Measurements from ENCODE around the gene MAML2.

MAML2 gene

GRCh38 chr11:95996621-95997235 is 346.3 kb downstream of the MAML2 start:
- no peak for DNase-seq

DNA sequence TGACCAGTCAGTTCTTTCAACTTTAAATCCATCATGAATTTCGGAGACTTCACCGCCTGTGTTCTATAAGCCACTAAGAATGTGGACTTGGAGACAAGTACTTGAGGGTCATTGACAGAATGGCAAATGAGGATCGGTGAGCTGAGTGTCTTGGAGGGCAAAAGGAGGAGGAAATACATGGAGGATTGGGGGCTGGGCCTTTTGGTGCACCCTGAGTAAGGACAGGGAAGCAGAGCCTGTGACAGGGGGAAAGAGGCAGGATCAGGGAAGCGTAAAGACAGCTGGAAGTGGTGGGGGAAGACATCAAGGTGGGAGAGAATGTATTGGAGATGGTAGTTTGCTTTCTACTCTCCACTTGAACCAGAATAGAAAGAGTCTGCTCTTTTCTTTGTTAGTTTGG is 348.7 kb downstream of the MAML2 start:
- no peak for DNase-seq

- DNase-seq, result no peak
These were observed 349.3 kb downstream of the MAML2 start for GRCh38 chr11:95993438-95994298.

- no peak for DNase-seq
These were observed 351.4 kb downstream of the MAML2 start for GRCh38 chr11:95991545-95991944.

- no peak for DNase-seq
These were observed 351.9 kb downstream of the MAML2 start for GRCh38 chr11:95991101-95991500.

DNA sequence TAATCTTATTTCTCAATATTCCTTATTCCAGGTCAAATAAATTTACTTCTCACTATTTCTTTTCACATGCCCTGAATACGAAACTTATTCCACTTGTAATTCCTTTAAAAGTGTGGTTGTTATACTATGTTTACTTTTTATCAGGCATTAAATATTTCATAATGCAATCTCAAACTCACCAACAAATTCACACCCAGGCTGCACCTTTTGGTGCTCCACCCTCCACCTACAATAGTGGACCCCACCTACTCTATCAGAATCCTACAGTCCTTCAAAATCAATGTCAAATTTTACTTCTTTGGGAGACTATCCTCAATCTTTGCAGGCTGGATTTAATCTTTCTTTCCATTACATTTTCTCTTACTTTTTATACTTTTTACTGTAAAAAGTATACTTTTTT is 353.2 kb downstream of the MAML2 start:
- no peak for DNase-seq

DNA sequence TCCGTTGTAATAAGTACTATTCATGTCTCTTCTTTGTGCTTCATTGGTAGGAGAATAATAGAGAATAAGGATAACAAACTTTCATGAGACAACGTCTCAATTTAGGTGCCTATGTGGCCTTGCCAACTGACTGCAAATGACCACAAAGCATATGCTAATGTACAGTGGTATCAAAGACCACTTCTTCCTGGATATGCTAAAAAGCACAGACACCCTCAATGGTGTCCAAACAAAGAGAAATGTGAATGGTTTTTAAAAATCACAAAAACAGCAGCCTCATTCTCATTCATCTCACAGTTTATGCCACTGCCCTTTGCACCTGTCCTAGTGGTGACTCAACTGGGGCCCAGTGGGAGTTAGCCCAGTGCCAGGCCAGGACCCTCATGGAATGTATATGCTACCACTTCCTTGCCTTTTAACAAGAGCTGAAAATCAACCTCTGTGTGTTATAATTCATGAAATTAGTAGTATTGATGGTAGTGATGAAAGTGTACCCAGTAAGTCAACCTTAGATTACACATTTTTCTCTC is 353.9 kb downstream of the MAML2 start:
- no peak for DNase-seq

GRCh38 chr11:95985174-95985808 is 357.7 kb downstream of the MAML2 start:
- no peak for DNase-seq

- no peak for DNase-seq
These were observed 358.9 kb downstream of the MAML2 start for GRCh38 chr11:95984072-95984471.

- DNase-seq, result no peak
These were observed 365.3 kb downstream of the MAML2 start for GRCh38 chr11:95977534-95978174.

DNA sequence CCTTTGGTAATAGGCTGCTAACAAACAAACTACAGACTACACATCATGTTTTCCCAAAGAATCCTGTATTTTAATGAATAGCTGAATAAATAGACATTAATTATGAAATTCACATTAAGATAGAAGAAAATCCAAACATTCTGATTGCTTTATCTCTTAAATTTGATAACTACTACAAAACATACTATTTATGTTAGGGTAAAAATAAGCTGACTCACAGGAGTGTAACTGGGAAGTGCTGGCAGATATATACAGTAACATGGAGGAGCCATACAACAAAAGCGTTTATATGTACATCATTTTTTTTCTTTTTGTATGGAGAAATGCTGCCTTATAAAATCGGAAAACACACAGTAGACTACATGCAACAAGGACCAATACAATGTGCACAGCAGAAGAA is 366.4 kb downstream of the MAML2 start:
- no peak for DNase-seq

DNA sequence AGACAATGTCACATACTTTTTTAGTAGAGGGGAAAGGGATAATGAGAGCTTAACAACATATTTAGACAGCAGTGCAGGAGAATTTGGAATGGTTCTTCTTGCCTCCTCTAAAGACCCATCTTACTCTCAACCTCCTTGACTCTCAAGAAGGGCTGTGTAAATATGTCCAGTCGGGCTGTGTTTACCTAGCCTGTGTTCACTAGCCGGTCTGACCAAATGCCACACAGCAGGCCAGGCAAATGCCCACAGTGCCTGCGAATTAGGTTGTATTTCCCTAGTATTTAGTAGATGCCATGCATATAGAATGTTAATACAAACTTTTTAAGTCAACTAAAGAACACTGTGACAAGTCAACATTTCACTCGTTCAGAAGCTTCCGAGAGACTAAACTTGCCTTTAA is 367.7 kb downstream of the MAML2 start:
- DNase-seq, result no peak

- no peak for DNase-seq
These were observed 370.9 kb downstream of the MAML2 start for GRCh38 chr11:95972060-95972459.

GRCh38 chr11:95968585-95968984 is 374.4 kb downstream of the MAML2 start:
- DNase-seq, result no peak

- no peak for DNase-seq
These were observed 378.7 kb downstream of the MAML2 start for GRCh38 chr11:95964281-95964680.

GRCh38 chr11:95961758-95962157 is 381.2 kb downstream of the MAML2 start:
- DNase-seq, result no peak

GRCh38 chr11:95950905-95951304 is 392.1 kb downstream of the MAML2 start:
- no peak for DNase-seq

GRCh38 chr11:95948637-95949036 is 394.4 kb downstream of the MAML2 start:
- no peak for DNase-seq

DNA sequence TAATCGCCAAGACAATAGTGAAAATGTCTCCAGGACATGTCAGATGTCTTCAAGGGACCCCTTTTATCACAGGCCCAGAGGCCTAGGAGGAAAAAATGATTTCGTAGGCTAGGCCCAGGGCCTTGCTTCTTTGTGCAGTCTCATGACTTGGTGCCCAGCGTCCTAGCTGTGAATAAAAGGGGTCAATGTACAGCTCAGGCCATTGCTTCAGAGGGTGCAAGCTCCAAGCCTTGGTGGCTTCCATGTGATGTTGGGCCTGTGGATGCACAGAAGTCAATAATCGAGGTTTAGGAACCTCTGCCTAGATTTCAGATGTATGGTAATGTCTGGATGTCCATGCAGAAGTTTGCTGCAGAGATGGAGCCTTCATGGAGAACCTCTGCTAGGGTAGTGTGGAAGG is 398.4 kb downstream of the MAML2 start:
- DNase-seq, result no peak

DNA sequence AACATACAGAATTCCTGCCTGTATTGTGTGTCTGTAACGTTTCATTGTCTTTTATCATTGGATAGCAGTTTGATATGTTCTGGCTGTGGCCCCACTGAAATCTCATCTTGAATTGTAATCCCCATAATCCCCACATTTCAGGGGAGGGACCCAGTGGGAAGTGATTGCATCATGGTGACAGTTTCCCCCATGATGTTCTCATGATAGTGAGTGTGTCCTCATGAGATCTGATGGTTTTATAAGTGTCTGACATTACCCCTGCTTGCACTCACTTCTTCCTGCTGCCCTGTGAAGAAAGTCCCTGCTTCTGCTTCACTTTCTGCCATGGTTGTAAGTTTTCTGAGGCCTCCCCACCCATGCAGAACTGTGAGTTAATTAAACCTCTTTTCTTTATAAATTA is 399.4 kb downstream of the MAML2 start:
- DNase-seq, result no peak

GRCh38 chr11:95939091-95939490 is 403.9 kb downstream of the MAML2 start:
- no peak for DNase-seq

GRCh38 chr11:95937358-95937757 is 405.6 kb downstream of the MAML2 start:
- no peak for DNase-seq

DNA sequence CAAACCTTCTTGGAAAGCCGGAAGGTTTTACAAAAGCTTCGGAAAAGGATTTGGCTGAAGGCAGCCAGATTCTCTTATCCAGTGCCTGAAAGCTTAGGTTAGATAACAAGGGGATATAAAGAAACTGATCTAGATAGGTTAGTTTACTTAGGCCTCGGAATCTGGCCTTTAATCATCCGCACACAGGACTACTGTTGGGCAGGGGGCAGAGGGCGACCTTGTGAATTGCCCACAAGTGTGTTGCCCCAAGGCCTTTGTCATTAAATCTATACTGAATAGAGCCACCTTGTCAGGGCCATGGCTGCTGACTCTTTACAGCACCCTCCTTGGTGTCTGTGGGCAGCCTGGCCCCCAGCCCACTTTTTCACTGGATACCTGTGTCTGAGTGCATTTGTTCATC is 409.4 kb downstream of the MAML2 start:
- DNase-seq, result no peak

All from NCI-H1436 (cell line).